Colonic mucosa (tissue), 4 donors: ENCODE measurements around the gene TBL3. TPM values are rescaled to one million over a fixed set of nuclear protein-coding genes. Genes with fewer than 3 reads are reported as not detected.
A peak's percentile ranks its signal among the peaks of the same experiment; 100 is the strongest.

ENCODE experiments used
- DNase-seq: peaks from one replicate; pipeline ENCODE4 v3.0.0-alpha.2; 2020
- H3K27ac ChIP-seq: fragments of 200-600 bp; one replicate; pipeline ENCODE4 v1.8.0; 2021
- H3K27me3 ChIP-seq: fragments of 200-600 bp; one replicate; pipeline ENCODE4 v1.8.0; 2021
- H3K36me3 ChIP-seq: fragments of 200-600 bp; one replicate; pipeline ENCODE4 v1.8.0; 2021
- H3K4me1 ChIP-seq: fragments of 200-600 bp; one replicate; pipeline ENCODE4 v1.8.0; 2021; ENCODE audit warnings: mild to moderate bottlenecking
- H3K4me3 ChIP-seq: fragments of 200-600 bp; one replicate; pipeline ENCODE4 v1.8.0; 2021
- H3K9ac ChIP-seq, 2 donors: one replicate each; pipeline ENCODE4 v1.7.0; 2013; ENCODE audit warnings: control low read depth in 2 of 2, low read depth in 2 of 2, low read length in 2 of 2
- H3K9me3 ChIP-seq: fragments of 200-600 bp; one replicate; pipeline ENCODE4 v1.8.0; 2021
- CTCF ChIP-seq: fragments of 200-600 bp; IDR thresholded peaks from one replicate; pipeline ENCODE4 v1.8.0; 2022; ENCODE audit warnings: antibody characterized with exemption, mild to moderate bottlenecking
- intact Hi-C: fragments of 100-400 bp; cut with DNase I; formaldehyde crosslinking; loops from one replicate; pipeline ENCODE4 v1.14.1; 2022
- total RNA-seq, 2 donors: library from RNA; stranded (reverse); fragmentation: NEBNext Ultra II Directional in 1 of 2; extraction: Animal tissue kit (Norgen Biotek cat#: 25700) in 1 of 2; gene quantifications; one replicate each; pipeline ENCODE4 v1.2.1, GENCODE V29; 2021
- donor health status: healthy.
- donor health status: DM: no; HTN: no; CAD: no.
- donor health status: DM: no; HTN: no; CAD: no.

TBL3 gene
- total RNA-seq, 2 donors from 2014 or later, result 19.4 to 43.1 TPM

- Histone ChIP-seq H3K9me3 (no peaks in the 10 kb centered on the region), H3K27ac (peak overlapping the region; percentile 19), H3K4me3 (peak overlapping the region; percentile 49), H3K27me3 (no peaks in the 10 kb centered on the region), H3K36me3 (no peaks in the 10 kb centered on the region), H3K9ac (peak overlapping the region; percentile 46), H3K4me1 (no peaks in the 10 kb centered on the region)
- intact Hi-C loops, result loop anchor here (2.0 kb wide), 1 partner anchor 64 kb away; no protein-coding TSS in a partner anchor
- no peak for TF ChIP-seq CTCF
- peak; percentile 41 for DNase-seq
These were observed 42.7 kb upstream of the TBL3 start for GRCh38 chr16:1929105-1929504.

- Histone ChIP-seq H3K27ac (peak overlapping the region; percentile 19), H3K9ac (peak overlapping the region; percentile 46), H3K4me1 (no peaks in the 10 kb centered on the region), H3K4me3 (peak overlapping the region; percentile 49), H3K9me3 (no peaks in the 10 kb centered on the region), H3K36me3 (no peaks in the 10 kb centered on the region), H3K27me3 (no peaks in the 10 kb centered on the region)
- DNase-seq, result peak; percentile 89
- peak; percentile 100 for TF ChIP-seq CTCF
- intact Hi-C loops, result loop anchor here (2.0 kb wide), 1 partner anchor 65 kb away; no protein-coding TSS in a partner anchor
These were observed 42.1 kb upstream of the TBL3 start for GRCh38 chr16:1929578-1930337.

GRCh38 chr16:1930338-1930720 lies 41.5 kb upstream of the TBL3 start:
- no peak overlapping the region for H3K9ac ChIP-seq
- no peaks in the 10 kb centered on the region for H3K9me3 ChIP-seq
- no peak for DNase-seq
- no peak for TF ChIP-seq CTCF
- H3K36me3 ChIP-seq, result no peaks in the 10 kb centered on the region
- no peak overlapping the region for H3K4me3 ChIP-seq
- no peaks in the 10 kb centered on the region for H3K4me1 ChIP-seq
- no peaks in the 10 kb centered on the region for H3K27me3 ChIP-seq
- H3K27ac ChIP-seq, result no peak overlapping the region
- intact Hi-C loops, result no loop called here

- no peak overlapping the region for H3K9ac ChIP-seq
- no peak overlapping the region for H3K4me3 ChIP-seq
- H3K27me3 ChIP-seq, result no peaks in the 10 kb centered on the region
- DNase-seq, result peak; percentile 59
- TF ChIP-seq CTCF, result peak; percentile 15
- H3K4me1 ChIP-seq, result no peaks in the 10 kb centered on the region
- intact Hi-C loops, result no loop called here
- H3K9me3 ChIP-seq, result no peaks in the 10 kb centered on the region
- no peaks in the 10 kb centered on the region for H3K36me3 ChIP-seq
- no peak overlapping the region for H3K27ac ChIP-seq
These were observed 39.5 kb upstream of the TBL3 start for GRCh38 chr16:1932050-1933028.

GRCh38 chr16:1933097-1933661 lies 38.7 kb upstream of the TBL3 start:
- no peak overlapping the region for H3K9ac ChIP-seq
- H3K27me3 ChIP-seq, result no peaks in the 10 kb centered on the region
- TF ChIP-seq CTCF, result no peak
- H3K4me1 ChIP-seq, result no peaks in the 10 kb centered on the region
- DNase-seq, result no peak
- no peaks in the 10 kb centered on the region for H3K9me3 ChIP-seq
- H3K4me3 ChIP-seq, result no peak overlapping the region
- no peak overlapping the region for H3K27ac ChIP-seq
- no peaks in the 10 kb centered on the region for H3K36me3 ChIP-seq
- intact Hi-C loops, result no loop called here
